ENCODE measurements around the gene CBX4.

Gene CBX4

GRCh38 chr17:79829004-79829403 is 10.2 kb downstream of the CBX4 start:
- no peak for DNase-seq

DNA sequence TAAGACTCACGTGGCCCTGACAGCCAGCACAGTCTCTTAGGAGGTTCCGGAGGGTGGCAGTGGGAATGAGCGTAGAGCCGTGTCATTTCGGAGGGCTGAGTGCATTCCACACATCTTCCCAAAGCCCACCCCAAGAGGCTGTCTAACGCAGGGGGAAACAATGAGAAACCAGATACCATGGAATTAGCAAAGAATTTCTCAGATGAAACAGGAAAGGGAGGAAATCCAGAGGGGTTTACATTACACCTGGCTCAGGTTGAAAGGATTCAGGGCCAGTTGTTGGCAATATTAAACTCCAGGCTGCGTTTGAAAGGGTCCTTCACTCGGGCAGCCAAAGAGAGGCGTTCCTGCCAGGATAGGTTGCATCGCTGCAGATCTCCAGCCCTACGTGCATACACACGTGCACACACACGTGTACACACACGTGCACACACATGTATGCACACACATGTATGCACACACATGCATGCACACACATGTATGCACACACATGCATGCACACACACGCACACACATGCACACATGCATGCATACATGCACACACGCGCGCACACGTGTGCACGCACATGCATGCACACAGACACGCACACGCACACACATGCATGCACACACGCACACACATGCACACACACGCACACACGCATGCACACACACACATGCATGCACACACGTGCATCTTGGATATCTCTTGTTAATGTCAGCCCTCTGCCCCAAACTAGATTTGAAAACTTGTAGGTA is 12.2 kb downstream of the CBX4 start:
- no peak for DNase-seq

DNA sequence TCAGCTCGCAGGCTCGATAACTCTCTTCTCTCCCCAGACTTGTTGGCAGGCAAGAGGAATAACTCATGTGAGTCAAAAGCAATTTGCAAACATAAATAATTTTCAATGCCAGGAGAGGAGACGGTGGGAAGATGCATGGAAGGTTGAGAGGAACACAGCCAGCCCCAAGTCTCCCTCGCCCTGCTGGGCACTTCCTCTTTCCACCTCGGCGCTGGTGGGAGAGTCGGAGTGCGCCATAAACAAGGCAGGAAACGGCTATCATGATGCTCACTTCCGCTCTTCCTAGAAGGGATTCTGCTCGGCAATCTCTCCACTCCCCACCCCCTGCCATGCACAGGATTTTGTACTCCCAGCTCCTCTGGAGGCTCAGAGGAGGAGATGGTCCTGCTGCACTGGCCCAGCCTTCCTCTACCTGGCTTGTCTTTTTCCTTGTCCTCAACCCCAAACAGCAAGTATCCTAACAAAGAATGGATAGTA is 13.0 kb downstream of the CBX4 start:
- no peak for DNase-seq

GRCh38 chr17:79825580-79825921 is 13.7 kb downstream of the CBX4 start:
- DNase-seq: no peak

- no peak for DNase-seq
Observed at GRCh38 chr17:79824893-79825579, 14.2 kb downstream of the CBX4 start.

DNA sequence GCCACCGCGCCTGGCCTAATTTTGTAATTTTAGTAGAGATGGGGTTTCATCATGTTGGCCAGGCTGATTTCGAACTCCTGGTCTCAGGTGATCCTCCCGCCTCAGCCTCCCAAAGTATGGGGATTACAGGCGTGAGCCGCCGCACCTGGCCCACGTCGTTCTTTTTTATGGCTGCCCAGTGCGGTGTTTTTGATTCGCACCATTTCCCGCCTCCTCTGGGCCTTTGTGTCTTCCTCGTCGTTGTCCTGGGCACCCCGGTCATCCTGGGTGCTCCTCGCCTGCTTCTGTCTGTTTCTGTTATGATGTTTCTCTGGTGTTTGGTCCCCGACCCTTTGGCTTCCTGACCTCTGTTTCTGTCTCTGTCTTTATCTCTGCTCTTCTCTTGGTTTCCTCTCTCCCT is 15.0 kb downstream of the CBX4 start:
- DNase-seq: no peak

DNA sequence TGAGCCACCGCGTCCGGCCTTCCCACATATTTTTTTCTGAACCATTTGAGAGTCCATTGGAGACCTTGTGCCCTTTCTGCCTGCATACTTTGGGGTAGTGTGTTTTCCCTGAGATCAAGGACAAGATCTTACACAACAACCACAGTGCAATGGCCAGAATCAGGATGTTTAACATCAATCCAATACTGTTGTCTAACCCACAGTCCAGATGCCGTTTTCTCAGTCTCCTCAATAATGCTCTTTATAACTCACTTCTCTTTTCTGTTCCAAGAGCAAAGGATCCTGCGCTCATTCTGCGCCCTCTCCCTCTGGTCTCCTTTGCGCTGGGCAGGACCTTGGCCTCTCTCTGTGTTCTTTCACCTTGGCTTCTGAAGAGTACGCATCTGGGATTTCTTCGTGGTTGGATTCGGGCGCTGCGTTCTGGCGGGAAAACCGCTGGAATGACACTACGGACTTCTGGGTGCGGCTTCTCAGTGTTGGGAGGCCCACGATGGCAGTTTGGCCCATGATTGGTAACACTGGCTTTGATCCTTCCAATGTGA is 16.6 kb downstream of the CBX4 start:
- DNase-seq: no peak

DNA sequence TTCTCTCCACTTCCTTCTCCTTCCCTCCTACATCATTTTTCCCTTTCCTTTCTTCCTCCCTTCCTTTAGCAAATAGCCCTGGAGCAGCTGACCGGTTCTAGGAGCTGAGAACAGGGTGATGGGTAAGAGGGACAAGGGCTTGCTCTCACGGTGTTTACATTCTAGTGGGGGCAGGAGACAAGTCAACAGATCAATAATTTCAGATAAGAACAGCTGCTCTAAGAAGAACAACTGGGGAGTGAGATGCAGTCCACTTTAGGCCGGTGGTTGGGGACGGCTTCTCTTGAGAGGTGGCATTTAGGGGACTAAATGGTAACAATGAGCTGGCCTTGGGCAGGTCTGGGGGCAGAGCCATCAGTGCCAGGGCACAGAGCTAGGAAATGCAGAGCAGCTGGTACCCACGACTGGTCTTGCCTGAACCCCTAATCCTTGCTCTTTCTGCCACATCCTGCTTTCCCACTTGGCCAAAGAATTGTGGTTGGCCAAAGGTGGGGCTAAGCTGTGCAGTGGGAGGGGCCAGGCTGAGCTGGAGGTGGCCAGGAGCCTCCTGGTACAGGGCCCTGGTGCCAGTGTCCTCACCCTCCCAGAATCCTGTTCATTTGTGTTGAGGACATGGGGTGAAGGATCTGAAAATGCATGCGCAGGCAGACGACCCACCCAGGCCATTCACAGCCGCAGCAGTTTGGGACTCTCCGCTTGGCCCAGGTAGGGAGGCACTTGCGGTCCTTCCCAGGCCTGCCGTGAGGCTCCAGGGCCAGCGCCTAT is 17.7 kb downstream of the CBX4 start:
- DNase-seq: no peak

- DNase-seq: no peak
Observed at GRCh38 chr17:79820959-79821330, 18.3 kb downstream of the CBX4 start.

DNA sequence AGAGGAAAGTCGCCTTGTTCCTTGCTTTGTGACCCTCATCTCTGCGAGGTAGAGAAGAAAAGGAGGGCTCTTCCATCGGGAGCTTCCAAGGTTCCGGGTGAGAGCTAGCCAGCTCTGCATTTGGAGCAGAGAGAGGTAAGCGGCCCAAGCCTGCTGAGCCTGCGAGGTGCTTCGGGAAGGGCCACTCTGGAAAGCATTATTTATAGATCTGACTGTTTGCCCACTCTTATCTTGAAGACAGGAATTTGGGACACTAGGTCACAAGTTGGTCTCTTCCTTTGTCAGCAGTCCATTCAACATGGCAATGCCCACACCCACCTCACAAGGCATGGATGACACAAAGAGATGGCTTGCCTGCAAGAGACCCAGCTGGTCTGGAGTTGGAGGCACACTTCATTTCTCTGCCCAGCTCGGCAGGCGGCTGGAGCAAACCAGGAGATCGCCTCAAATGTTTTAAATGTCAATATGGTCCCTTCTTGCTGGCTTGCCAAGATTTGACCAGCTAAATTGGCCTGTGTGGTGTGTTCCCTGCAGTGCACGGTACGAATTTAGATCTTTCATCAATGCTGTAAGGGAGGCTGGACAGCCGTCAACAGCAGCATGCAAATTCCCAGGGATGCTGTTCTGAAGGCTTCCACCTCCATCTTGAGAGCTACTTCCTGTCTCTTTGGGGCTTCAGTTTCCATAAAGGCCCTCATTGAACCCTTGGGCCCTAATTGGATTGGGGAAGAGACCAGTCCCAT is 19.5 kb downstream of the CBX4 start:
- no peak for DNase-seq

DNA sequence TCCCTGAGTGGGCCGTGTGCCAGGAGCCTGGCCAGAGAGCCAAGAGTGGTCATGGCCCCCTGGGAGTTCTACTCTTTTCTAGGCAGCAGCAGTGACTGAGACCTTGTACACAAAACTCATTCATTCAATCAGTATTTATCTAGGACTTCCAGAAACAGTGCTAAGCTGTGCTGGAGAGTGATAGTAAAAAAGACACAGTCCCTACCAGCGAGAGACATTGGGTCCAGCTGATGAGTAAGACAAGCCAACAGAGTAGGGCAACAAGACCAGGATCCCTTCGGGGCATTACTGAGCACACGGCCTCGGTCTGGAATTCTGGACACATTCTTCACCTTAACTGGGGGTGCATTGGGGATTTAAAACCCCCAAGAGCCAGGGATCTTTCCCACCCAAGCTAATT is 20.2 kb downstream of the CBX4 start:
- no peak for DNase-seq

DNA sequence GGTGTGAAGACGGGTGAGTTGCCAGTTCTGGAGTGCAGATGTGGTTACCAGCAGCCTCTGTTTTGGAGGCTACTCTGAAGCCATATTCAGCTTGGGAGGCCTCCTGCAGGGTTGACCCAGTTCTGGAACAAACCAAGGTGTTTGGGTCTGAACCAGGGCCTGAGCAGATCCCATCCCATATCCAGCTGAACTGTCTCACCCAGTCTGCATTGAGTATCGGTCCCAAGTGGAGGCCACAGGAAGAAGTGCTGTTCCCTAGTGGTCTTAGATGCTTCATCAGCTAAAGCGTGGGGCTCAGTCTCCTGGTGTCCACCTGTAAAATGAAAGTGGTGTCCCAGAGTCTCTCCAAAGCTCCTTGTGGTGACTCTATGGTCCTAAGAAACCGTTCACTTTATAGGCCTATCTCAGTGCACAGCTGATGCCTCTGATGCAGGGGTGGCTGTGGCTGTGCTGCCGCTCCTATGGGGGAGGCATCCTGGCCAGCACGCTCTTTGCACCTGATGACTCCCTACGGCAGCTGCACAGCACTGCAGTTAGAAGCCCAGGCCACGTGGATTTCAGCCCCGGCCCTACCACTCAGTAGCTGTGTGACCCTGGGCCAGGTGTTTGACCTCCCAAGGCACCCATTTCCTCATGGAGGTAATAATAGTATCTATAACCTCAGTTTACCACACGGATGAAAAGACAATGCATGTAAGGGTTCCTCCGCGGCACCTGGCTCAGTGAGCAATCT is 21.0 kb downstream of the CBX4 start:
- DNase-seq: no peak

GRCh38 chr17:79815836-79816461 is 23.3 kb downstream of the CBX4 start:
- no peak for DNase-seq

- no peak for DNase-seq
Observed at GRCh38 chr17:79814974-79815835, 24.0 kb downstream of the CBX4 start.

DNA sequence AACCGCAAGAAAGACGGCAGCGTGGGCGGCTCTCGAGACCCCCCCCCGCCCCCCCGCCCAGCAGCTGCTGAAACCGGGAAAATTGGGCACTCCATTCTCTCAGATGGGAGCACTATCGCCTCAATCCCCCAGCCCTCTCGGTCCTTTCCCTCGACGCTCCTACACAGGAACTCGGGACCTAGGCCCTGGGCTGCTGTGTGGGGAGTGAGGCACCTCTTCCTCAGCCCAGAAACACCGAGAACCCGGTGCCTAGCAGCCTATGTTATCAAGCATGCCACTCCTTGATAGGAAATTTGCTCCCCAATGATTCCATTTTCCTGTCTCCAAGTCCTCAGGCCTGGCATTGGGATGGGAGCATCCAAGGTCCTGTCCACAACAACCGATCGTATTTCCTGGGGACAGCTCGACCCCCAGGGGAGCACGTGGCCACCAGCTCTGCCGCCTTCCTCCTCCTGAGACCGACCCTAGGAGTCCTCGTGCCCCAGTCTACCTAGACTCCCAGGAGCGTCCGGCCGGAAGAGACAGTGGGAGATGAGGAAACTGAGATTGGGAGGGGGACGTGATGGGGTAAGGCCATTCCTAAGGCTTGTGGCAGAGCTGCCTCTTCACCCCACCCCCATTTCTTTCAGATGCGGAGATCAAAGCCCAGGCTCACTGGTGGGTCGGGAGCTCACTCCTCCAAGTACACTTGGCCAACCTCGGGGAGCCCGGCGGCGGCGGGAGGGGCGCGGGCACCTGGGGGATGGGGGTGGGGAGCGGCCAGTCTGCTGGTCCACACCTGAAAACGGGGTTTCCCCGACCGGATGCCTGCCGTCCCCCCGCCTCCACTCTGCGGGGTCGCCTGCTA is 24.9 kb downstream of the CBX4 start:
- no peak for DNase-seq

DNA sequence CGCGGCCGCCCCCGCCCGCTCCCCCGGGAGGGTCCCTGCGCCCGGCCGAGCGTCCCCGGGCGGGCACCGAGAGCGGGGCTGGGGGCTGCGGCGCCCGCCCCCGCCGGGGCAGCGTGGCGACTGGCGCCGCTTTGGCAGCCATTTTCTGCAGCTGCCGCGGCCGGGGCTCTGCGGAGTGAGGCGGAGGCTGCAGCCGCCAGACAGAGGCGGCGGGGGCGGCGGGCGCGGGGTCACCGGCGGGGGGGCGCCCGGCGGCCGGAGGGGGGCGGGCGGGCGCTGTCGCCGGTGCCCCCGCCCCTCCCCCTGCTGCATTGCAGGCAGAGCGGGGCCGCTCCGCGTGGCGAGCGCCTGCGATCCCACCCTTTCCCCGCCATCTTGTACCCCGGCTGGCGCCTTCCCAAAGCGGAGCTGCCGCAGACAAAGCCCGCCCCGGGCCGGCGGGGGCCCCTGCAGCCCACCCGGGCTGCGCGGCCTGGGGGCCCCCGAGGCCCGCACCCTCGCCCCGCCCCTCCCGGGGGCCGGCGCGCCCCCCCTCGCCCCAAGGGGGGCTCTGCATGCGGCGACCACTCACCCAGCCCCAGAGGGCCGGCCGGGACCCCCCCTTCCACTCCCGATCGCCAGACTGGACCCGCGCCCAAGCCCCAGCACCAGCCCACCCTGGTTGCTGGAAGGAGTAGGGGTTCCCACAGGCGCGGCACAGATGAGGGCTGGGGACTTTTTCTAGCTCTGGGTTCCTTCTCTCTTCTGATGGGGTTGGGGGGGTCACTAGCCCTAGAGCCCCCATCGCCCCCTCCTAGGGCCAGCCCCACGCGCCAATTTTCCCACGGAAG is 25.7 kb downstream of the CBX4 start:
- no peak for DNase-seq

- DNase-seq: no peak
Observed at GRCh38 chr17:79812353-79813258, 26.6 kb downstream of the CBX4 start.

DNA sequence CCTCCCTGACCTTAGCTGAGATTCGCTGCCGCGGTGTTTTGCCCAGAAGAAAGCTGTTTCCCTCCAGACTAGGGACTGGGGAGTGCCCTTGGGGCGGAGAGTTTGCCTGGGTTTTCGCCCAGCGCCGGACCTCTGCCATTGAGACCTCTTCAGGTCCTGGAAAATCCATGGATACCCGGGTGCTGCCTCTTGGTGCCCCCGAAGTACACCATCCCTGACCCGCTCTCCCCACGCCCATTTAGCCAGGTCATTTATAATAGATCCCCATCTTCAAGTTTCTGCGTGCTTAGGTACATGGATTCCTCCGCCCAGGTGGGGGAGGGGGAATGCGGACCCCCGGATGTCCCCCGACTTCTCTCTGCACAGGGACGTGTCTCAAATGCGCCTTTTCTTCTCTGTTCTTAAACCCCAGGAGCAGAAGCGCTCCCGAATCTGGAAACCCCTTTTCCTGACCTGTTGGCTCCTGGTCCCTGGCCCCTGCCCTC is 27.3 kb downstream of the CBX4 start:
- DNase-seq: no peak
